CD4-positive, alpha-beta T cell (primary cell): Measurements from ENCODE around the gene ENAH. TPM values are rescaled to one million over a fixed set of nuclear protein-coding genes. Genes with fewer than 3 reads are reported as not detected.

Experiments
- ATAC-seq: fragments of 200-7000 bp; cut with Tn5 transposase; one replicate; pipeline ENCODE4 v1.10.0; 2022; ENCODE audit warnings: mild to moderate bottlenecking; ENCODE audit not compliant: poor library complexity
- CTCF ChIA-PET: fragments of 350-600 bp; sonication (Branson Sonifier 250); formaldehyde crosslinking; loops from one replicate; lab custom pipeline; 2021; ENCODE audit warnings: antibody characterized with exemption, inconsistent platforms; lab: Charles Lee
- POLR2A ChIA-PET: fragments of 350-600 bp; sonication (Branson Sonifier 250); formaldehyde crosslinking; loops from one replicate; lab custom pipeline; 2021; ENCODE audit warnings: antibody characterized with exemption, inconsistent platforms; lab: Charles Lee
- DNase-seq, 14 experiments: peaks; one replicate each; pipeline ENCODE4 v3.0.0-alpha.2; 2013 to 2020; ENCODE audit warnings: mixed read lengths in 2 of 14
- H3K27ac ChIP-seq, 2 donors: one replicate each; pipeline versions ENCODE4 v1.5.1 to v1.7.0; 2013; ENCODE audit warnings: low read length in 2 of 2, low read depth in 1 of 2, mild to moderate bottlenecking in 1 of 2
- H3K27me3 ChIP-seq, 2 experiments: 1 replicate in 1 of 2; 2 replicates in 1 of 2; pipeline versions ENCODE4 v1.6.1 to v1.7.0; 2013; ENCODE audit warnings: low read length in 2 of 2, control low read depth in 1 of 2, mild to moderate bottlenecking in 1 of 2, moderate library complexity in 1 of 2; ENCODE audit not compliant: insufficient read depth in 2 of 2, control insufficient read depth in 1 of 2
- H3K36me3 ChIP-seq: one replicate; pipeline ENCODE4 v1.6.1; 2013; ENCODE audit warnings: low read length, control low read depth; ENCODE audit not compliant: insufficient read depth
- H3K4me1 ChIP-seq: one replicate; pipeline ENCODE4 v1.6.1; 2013; ENCODE audit warnings: low read length, control low read depth; ENCODE audit not compliant: insufficient read depth
- H3K4me3 ChIP-seq: one replicate; pipeline ENCODE4 v1.5.1; 2013; ENCODE audit warnings: mild to moderate bottlenecking, low read length, moderate library complexity
- H3K9me3 ChIP-seq, 2 experiments: 1 replicate in 1 of 2; 2 replicates in 1 of 2; pipeline versions ENCODE4 v1.6.1 to v1.7.0; 2013; ENCODE audit warnings: low read length in 2 of 2, mild to moderate bottlenecking in 2 of 2, control low read depth in 1 of 2, moderate library complexity in 1 of 2; ENCODE audit not compliant: control insufficient read depth in 1 of 2, insufficient read depth in 1 of 2
- H3K27ac Mint-ChIP-seq: one replicate; pipeline ENCODE4 v1.8.0; 2020; ENCODE audit warnings: mixed read lengths
- H3K27me3 Mint-ChIP-seq: one replicate; pipeline ENCODE4 v1.8.0; 2021; ENCODE audit warnings: mixed read lengths
- H3K36me3 Mint-ChIP-seq: one replicate; pipeline ENCODE4 v1.8.0; 2021; ENCODE audit warnings: low read depth, mixed read lengths
- H3K4me1 Mint-ChIP-seq: one replicate; pipeline ENCODE4 v1.8.0; 2021; ENCODE audit warnings: low read depth, mixed read lengths
- H3K4me3 Mint-ChIP-seq: one replicate; pipeline ENCODE4 v1.8.0; 2020; ENCODE audit warnings: mild to moderate bottlenecking, mixed read lengths
- H3K9me3 Mint-ChIP-seq: one replicate; pipeline ENCODE4 v1.8.0; 2020; ENCODE audit warnings: mixed read lengths
- intact Hi-C, 2 experiments: fragments of 100-400 bp; cut with DNase I in 1 of 2; cut with micrococcal nuclease in 1 of 2; formaldehyde crosslinking; loops; one replicate each; pipeline versions ENCODE4 v1.15.1 to v1.9.0; 2023 to 2025; cut with DNase I, micrococcal nuclease
- total RNA-seq, 174 experiments: library from RNA in 2 of 174; stranded (reverse) in 2 of 174; gene quantifications; one replicate each; pipeline ENCODE4 v1.2.3 and lab custom pipeline; 2021 to 2026
- TF ChIP-seq, protein P1 (sequence below): fragments of 200-600 bp; IDR thresholded peaks from one replicate; pipeline ENCODE4 v1.8.0; 2022; ENCODE audit warnings: antibody characterized with exemption, mild to moderate bottlenecking

ENAH gene
- total RNA-seq, 2 experiments from 2014 or later: not detected

GRCh38 chr1:225509770-225510169 is 143.2 kb downstream of the ENAH start:
- peaks cover 4% of the 10 kb centered on the region for H3K27me3 Mint-ChIP-seq
- no peak overlapping the region for H3K4me3 Mint-ChIP-seq
- ChIA-PET CTCF (interaction anchor here (0.7 kb wide), 1 partner anchor 721 kb away, joined by 3 read pairs; no protein-coding TSS in a partner anchor), POLR2A (no interaction called here)
- intact Hi-C loops: no loop called here
- no peak for ATAC-seq
- H3K27ac Mint-ChIP-seq: no peak overlapping the region
- Histone ChIP-seq H3K27ac (no peak overlapping the region), H3K4me3 (no peak overlapping the region), H3K27me3 (peaks cover 0 to 11% of the 10 kb centered on the region in 2 experiments), H3K36me3 (no peaks in the 10 kb centered on the region), H3K9me3 (no peaks in the 10 kb centered on the region), H3K4me1 (no peaks in the 10 kb centered on the region)
- H3K36me3 Mint-ChIP-seq: no peaks in the 10 kb centered on the region
- TF ChIP-seq, protein P1, sequence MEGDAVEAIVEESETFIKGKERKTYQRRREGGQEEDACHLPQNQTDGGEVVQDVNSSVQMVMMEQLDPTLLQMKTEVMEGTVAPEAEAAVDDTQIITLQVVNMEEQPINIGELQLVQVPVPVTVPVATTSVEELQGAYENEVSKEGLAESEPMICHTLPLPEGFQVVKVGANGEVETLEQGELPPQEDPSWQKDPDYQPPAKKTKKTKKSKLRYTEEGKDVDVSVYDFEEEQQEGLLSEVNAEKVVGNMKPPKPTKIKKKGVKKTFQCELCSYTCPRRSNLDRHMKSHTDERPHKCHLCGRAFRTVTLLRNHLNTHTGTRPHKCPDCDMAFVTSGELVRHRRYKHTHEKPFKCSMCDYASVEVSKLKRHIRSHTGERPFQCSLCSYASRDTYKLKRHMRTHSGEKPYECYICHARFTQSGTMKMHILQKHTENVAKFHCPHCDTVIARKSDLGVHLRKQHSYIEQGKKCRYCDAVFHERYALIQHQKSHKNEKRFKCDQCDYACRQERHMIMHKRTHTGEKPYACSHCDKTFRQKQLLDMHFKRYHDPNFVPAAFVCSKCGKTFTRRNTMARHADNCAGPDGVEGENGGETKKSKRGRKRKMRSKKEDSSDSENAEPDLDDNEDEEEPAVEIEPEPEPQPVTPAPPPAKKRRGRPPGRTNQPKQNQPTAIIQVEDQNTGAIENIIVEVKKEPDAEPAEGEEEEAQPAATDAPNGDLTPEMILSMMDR: no peak
- no peaks in the 10 kb centered on the region for H3K9me3 Mint-ChIP-seq
- no peaks in the 10 kb centered on the region for H3K4me1 Mint-ChIP-seq
- no peak for DNase-seq

GRCh38 chr1:225509376-225509707 is 143.6 kb downstream of the ENAH start:
- Histone ChIP-seq H3K4me1 (no peaks in the 10 kb centered on the region), H3K36me3 (no peaks in the 10 kb centered on the region), H3K9me3 (no peaks in the 10 kb centered on the region), H3K27me3 (peaks cover 0 to 11% of the 10 kb centered on the region in 2 experiments), H3K27ac (no peak overlapping the region), H3K4me3 (no peak overlapping the region)
- POLR2A ChIA-PET: no interaction called here
- CTCF ChIA-PET: no interaction called here
- no peaks in the 10 kb centered on the region for H3K9me3 Mint-ChIP-seq
- TF ChIP-seq, protein P1: no peak
- H3K4me1 Mint-ChIP-seq: no peaks in the 10 kb centered on the region
- DNase-seq (no peak), ATAC-seq (no peak)
- intact Hi-C loops: no loop called here
- H3K27me3 Mint-ChIP-seq: peaks cover 4% of the 10 kb centered on the region
- H3K4me3 Mint-ChIP-seq: no peak overlapping the region
- no peak overlapping the region for H3K27ac Mint-ChIP-seq
- no peaks in the 10 kb centered on the region for H3K36me3 Mint-ChIP-seq

DNA sequence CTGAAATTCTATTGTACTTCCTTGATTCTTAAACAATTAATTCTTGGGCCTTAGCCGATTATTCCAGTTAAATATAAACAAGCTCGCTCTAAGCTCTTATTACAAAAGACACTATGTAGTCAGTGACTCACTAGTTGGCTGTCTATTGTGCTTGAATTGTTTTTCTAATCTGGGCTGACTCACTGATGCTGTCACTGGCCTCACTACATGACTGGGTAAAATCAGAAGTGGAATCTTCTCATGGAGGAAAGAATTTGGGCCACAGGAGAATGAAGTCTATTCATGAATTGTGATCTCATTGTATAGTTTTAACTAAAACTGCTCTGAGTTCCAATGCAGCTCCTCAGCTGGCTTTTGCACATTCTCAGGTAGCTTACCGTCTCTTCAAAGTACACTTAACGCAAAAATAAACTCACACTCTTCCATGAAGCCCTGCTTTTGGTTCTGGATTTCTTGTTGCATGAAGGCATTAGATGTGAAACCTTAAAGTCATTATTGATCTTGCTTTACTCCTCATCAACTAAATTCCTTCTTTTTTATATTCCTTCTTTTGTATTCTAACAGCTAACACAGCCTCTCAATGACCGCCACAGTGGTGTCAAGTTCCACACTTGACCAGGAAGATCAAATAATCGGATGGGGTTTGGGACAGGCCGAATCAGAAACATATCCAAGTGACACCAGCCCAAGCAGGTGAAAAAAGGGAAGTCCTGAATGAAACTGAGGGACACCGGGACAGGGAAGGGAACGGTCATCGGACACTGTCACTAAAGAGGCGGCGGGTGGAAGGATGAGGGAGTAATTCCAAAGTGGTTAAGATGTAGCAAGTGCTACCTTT is 144.2 kb downstream of the ENAH start:
- Mint-ChIP-seq H3K36me3 (no peaks in the 10 kb centered on the region), H3K9me3 (no peaks in the 10 kb centered on the region), H3K4me1 (no peaks in the 10 kb centered on the region), H3K4me3 (no peak overlapping the region), H3K27ac (no peak overlapping the region), H3K27me3 (peaks cover 4% of the 10 kb centered on the region)
- POLR2A ChIA-PET: no interaction called here
- no peak for DNase-seq
- Histone ChIP-seq H3K27me3 (peaks cover 0 to 11% of the 10 kb centered on the region in 2 experiments), H3K36me3 (no peaks in the 10 kb centered on the region), H3K4me1 (no peaks in the 10 kb centered on the region), H3K9me3 (no peaks in the 10 kb centered on the region), H3K4me3 (no peak overlapping the region), H3K27ac (no peak overlapping the region)
- CTCF ChIA-PET: interaction anchor here (0.9 kb wide), 1 partner anchor 9 kb away, joined by 3 read pairs; no protein-coding TSS in a partner anchor
- intact Hi-C loops: no loop called here
- TF ChIP-seq, protein P1: no peak
- ATAC-seq: no peak
